ENCODE results near the gene HGD. TPM values are rescaled to one million over a fixed set of nuclear protein-coding genes. Genes with fewer than 3 reads are reported as not detected.
A peak's percentile ranks its signal among the peaks of the same experiment; 100 is the strongest.

Gene HGD
- total and polyA plus RNA-seq, 12 donors, result 0.12 to 1.2 TPM; not detected in 10

DNA sequence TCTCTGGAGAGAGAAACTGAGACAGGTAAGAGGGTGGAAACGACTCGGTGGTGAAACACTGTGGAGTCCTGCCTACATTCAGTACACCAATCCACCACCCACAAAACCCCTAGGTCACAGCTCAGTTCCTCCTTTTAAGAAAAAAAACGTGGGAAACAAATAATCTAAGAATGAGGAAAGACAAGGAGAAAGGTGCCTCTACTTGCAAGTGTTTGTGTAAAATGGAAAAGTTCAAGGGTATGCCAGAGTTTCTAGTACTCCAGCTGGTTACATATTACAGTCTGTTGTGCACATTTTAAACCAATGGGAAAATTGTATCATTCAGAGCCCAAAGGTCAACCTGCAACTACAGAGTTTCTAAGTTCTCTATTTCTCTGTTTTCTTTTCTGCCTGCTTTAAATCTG is 32.2 kb downstream of the HGD start:
- TF ChIP-seq, protein P1, sequence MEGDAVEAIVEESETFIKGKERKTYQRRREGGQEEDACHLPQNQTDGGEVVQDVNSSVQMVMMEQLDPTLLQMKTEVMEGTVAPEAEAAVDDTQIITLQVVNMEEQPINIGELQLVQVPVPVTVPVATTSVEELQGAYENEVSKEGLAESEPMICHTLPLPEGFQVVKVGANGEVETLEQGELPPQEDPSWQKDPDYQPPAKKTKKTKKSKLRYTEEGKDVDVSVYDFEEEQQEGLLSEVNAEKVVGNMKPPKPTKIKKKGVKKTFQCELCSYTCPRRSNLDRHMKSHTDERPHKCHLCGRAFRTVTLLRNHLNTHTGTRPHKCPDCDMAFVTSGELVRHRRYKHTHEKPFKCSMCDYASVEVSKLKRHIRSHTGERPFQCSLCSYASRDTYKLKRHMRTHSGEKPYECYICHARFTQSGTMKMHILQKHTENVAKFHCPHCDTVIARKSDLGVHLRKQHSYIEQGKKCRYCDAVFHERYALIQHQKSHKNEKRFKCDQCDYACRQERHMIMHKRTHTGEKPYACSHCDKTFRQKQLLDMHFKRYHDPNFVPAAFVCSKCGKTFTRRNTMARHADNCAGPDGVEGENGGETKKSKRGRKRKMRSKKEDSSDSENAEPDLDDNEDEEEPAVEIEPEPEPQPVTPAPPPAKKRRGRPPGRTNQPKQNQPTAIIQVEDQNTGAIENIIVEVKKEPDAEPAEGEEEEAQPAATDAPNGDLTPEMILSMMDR (IDR thresholded peaks at IDR 0.05), result no peak
- ATAC-seq (no peak), DNase-seq (no peak)
- no peak overlapping the region for H3K4me3 ChIP-seq
- H3K36me3 ChIP-seq, result no peaks in the 10 kb centered on the region
- no peaks in the 10 kb centered on the region for H3K9me3 ChIP-seq
- H3K27me3 ChIP-seq, result no peaks in the 10 kb centered on the region
- H3K4me1 ChIP-seq, result peaks cover 0 to 16% (median 5%) of the 10 kb centered on the region in 9 donors
- H3K27ac ChIP-seq, result no peak overlapping the region
- 74 to 80% methylated on average over 3 of the region's 3 CpGs for WGBS, 2 donors
- intact Hi-C loops (cut with DNase I), result no loop called here

DNA sequence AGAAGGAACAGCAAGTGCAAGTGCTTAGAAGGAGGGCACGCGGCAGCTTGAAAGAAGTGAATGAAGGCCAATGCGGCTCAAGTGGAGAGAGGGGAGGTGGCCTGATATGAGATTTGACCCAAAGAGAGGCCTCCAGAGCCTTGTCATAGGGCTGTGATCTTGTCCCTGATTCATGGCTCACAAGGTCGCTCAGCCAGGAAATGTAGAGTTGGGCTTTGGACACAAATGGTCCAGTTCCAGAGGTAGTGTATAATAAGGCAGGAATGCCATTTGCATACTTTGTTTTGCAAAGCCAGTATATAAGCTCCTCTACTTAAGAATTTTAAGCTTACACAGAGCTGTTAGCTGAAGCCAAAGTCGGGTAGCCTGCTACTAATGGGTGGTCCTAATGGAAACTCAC is 33.7 kb downstream of the HGD start:
- Histone ChIP-seq H3K9me3 (no peaks in the 10 kb centered on the region), H3K27ac (no peak overlapping the region), H3K4me3 (no peak overlapping the region), H3K4me1 (peaks cover 0 to 23% (median 5%) of the 10 kb centered on the region in 9 donors), H3K27me3 (no peaks in the 10 kb centered on the region), H3K36me3 (no peaks in the 10 kb centered on the region)
- no peak for ATAC-seq
- TF ChIP-seq, protein P1 (IDR thresholded peaks at IDR 0.05), result no peak
- WGBS, 2 donors, result 89 to 90% methylated on average over 5 of the region's 5 CpGs
- intact Hi-C loops (cut with DNase I), result no loop called here
- DNase-seq, result no peak

DNA sequence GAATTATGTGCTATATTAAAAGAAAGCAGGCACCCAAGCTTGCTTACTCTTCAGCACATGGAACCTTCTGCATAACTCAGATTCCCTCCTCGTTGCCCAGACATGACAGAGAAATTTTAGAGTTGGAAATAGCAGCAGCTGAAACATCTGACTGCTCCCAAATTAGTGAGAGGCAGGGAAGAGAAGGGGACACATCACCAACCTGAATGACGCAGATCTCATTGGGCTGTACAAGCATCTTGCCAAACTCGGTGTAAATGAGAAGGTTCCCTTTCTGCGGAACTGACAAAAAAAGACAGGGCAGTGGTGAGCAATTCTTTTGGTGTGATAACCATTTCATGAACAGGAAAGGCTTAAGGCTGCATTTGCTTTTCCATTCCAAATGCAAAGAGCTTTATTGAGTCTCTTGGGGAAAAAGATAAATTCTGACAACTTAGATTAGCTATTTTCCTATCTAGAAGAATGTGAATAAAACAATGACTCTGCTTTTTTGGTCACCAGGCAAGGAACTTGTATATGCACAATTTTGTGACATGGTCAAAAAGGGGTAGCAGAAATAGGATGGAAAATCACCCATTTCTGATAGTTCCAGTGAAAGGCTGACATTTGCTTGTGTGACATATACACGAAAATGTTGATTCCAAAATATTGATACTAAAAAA is 35.1 kb downstream of the HGD start:
- Histone ChIP-seq H3K9me3 (no peaks in the 10 kb centered on the region), H3K27me3 (no peaks in the 10 kb centered on the region), H3K4me3 (no peak overlapping the region), H3K36me3 (no peaks in the 10 kb centered on the region), H3K27ac (peak overlapping the region in 5 of 10 donors; percentile 14 to 67 (median 47)), H3K4me1 (peaks cover 0 to 23% (median 8%) of the 10 kb centered on the region in 9 donors)
- DNase-seq (peak in 1 of 2 donors; percentile 8), ATAC-seq (peak in 5 of 8 donors; percentile 42 to 86 (median 67))
- intact Hi-C loops (cut with DNase I), result no loop called here
- WGBS, 2 donors, result 42 to 47% methylated on average over 5 of the region's 5 CpGs
- TF ChIP-seq, protein P1 (IDR thresholded peaks at IDR 0.05), result no peak

DNA sequence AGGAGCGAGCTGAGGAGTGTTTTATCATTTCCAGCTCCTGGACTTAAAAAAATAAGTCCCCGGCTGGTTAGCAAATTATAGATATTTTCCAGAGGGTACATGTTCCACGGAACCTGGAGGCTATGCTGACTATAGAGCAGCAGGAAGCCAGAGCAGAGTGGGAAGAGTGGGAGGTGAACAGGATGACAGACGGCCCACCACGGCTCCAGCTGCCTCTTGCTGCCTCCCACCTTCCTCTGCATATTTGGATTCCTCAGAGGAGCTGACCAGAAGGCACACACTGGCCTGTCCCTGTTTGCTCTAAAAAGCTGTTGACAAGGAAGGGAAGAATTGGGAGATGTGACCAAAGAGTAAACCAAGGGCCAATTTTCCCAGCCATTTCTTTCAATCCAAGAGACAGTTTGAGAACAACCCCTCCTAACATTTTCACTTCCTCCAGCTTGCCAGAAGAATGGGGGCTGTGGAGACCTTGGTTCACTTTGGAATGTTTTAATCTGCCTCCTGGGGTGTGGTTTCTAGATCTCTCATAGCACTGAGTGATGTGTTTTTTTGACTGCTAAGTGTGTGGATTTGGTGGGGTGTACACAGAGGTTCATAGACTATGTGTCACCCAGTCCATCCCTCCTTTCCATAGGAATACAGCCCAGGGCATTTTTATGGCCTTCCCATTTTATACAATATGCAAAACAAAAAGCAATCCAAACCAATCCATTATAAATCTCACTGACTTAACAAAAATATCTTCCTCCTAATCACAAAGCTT is 36.8 kb downstream of the HGD start:
- DNase-seq (peak in 1 of 2 donors; percentile 7), ATAC-seq (peak in 7 of 8 donors; percentile 35 to 53 (median 47))
- peak overlapping the region in 5 of 10 donors; percentile 10 to 60 (median 47) for H3K27ac ChIP-seq
- H3K9me3 ChIP-seq, result no peaks in the 10 kb centered on the region
- 37 to 47% methylated on average over 5 of the region's 5 CpGs for WGBS, 2 donors
- peaks cover 0 to 23% (median 8%) of the 10 kb centered on the region in 9 donors for H3K4me1 ChIP-seq
- H3K36me3 ChIP-seq, result no peaks in the 10 kb centered on the region
- intact Hi-C loops (cut with DNase I), result no loop called here
- TF ChIP-seq, protein P1 (IDR thresholded peaks at IDR 0.05), result no peak
- no peak overlapping the region for H3K4me3 ChIP-seq
- no peaks in the 10 kb centered on the region for H3K27me3 ChIP-seq

Measured in heart right ventricle (tissue), 16 donors.